NCI-H1105 treated with DMSO at 0.1 percent for 48 hours (cell line): ENCODE measurements around the gene KRT15.

Experiments
- DNase-seq: peaks from one replicate; lab custom pipeline; 2025; lab: John Stamatoyannopoulos, UW

The KRT15 gene

DNA sequence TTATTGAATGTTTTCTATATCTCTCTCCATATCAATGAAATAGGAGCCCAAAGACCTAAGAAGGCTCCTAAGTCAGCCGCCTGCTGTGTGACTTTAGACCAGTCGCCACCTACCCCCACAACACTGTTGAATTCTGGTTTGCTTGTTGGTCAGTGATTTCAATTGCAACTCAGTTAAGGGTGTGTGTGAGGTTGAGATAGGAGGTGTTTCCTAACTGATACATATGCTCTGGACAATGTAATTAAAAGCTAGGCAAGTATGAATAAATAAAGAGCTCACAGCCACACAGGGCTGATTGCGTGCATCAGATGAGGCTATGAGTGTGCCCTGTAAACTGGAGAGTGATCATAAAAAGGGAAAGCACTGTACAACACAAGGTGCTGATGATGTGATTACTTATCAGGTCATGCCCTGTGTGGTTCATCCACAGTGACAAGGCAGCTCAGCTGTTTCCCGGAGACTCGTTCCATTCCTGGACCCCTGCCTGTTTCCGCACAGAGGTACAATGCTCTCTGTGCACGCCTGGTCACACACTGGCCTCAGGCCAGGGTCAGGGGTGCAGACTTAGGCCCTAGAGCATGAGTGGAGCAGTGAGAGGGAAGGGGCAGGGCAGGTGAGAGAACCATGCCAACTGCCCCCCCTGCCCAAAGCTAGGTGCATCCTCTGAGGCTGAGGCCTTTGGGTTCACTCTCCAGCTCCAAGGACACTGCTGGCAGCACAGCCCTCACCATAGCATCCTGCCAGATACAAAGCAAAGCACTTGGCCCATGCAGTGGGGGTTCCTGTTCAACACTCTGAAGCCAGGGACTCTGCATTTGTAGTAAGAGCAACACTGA is 34.5 kb downstream of the KRT15 start:
- no peak for DNase-seq

DNA sequence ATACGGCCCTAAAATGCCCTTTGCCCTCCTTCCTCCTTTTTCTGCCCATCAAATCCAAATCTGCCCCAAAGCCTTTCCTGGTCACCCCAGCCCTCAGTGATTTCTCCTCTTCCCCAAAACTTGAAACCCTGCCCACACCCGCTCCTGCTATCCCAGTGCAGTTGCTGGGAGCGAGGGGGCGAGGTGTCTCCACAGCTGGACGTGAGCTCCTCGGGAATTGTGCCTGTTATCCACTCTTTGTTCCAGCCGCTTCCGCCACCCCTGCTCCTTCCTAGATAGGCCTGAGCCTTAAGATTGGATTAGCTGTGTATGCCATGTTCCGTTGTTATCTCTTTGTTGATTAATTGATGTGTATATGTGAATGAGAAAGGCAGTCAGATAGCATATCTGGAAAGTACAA is 35.2 kb downstream of the KRT15 start:
- DNase-seq = no peak

- DNase-seq = no peak
These were observed 37.7 kb downstream of the KRT15 start, which contains the start of gene KRT35 for GRCh38 chr17:41481036-41481435. Gene KRT35 (minus strand): TSS chr17:41481151. CDS start chr17:41481097, 54 bp downstream.

DNA sequence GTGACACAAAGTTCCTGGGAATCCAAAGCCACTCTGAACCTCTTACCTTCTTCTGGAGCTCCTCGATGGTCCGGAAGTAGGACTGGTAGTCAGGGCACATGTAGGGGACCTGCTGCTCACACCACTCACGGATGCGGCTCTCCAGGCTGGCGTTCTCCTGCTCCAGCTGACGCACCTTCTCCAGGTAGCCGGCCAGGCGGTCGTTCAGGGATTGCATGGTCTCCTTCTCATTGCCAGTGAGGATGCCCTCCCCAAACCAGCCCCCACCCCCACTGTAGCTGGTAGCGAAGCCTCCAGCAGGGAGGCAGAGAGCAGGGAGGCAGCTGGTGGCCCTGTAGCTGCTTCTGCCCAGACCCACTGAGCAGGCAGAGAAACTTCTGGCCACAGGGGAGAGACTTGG is 38.1 kb downstream of the KRT15 start:
- no peak for DNase-seq

DNA sequence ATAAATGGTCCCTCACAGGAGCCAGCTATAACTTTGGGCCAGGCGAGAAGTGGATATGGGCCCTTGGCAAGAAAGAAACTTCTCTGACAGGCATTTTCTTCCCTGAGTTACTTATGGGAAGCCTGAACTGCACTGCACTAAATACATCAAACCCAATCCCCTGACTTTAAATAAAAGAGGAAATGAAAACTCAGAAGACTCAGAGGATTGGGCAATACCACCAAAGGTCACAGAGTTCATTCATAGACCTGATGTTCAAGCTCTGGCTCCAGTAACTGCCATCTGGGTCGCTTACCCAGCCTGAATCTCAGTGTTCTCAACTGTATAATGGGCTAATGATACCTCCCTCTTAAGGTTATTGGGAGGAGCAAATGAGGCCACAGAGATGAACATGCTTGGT is 38.6 kb downstream of the KRT15 start:
- no peak for DNase-seq

DNA sequence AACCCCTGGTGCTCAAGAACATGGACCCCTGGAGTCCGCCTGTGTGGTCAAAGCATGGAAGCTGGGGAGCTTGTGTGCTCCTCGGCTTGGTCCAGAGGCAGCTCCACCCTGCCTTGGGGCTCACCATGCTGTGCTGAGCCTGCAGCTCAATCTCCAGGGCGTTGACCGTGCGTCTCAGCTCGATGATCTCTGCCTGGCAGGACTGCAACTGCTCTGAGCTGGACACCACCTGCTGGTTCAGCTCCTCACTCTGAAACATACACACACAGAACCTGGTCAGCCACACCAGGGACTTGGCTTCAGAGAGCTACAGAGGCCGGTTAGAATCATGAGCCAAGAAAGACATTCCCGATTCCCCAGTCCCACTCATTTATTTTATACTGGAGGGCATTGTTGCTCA is 40.5 kb downstream of the KRT15 start:
- no peak for DNase-seq

DNA sequence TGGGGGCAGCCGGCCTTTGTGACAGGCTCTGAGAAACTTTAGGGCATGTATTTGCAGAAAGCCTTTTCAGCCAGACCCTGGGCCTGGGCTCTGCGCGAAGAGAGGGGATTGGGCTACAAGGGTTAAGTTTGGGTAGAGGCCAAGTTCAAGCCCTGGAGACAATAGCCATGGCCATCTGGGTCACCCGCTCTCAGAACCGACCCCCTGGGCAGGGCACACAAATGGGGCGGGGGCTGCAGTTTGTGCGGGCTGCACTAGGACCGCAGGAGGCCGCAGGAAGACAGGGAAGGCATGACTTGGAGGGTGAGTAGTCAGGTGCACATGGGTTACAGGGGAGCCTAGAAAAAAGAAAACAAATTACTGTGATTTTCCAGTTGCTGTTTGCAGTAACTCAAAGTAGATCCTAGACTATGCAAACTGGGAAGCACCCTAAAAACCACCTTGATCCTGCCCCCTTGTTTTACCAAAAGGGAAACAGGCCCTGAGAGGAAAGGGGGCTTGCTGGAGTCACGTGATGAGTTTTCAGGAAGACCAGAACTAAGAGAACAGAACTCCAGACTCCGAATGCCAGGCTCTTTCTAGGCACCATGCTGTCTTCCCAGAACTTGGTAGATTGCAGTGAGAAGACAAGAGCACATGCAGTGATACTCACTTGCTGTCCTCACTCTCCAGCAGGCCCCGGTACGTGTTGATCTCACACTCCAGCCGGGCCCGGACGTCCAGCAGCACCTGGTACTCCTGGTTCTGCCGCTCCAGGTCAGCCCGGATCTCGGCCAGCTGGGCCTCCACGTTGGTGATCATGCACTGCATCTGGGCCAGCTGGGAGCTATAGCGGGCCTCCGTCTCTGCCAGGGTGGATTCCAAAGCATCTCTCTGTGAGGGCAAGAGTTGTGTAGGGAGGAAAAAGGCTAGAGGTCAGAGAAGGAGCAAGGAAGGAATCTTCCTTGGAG is 41.5 kb downstream of the KRT15 start:
- DNase-seq = no peak

DNA sequence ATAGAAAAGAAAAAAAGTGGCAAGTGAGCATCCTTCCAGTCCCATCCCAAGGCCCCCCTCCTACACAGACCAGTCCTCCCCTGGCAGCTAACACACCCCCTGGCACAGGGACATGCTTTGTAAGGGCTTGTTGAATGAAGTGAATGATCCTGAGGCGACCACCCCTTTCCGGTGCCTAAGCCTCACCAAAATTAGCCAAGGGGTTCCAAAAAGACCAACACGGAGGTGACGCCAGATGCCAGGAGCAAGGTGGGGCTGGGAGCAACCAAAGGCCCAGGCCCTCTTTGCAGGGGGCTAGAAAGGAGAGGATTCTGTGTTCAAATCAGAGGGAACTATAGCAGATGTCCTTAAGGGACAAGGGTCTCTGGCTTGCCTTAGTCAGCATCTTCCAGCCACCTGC is 43.3 kb downstream of the KRT15 start:
- no peak for DNase-seq

GRCh38 chr17:41474863-41475262 is 43.8 kb downstream of the KRT15 start:
- DNase-seq = no peak

- no peak for DNase-seq
These were observed 50.3 kb downstream of the KRT15 start for GRCh38 chr17:41468346-41468745.

DNA sequence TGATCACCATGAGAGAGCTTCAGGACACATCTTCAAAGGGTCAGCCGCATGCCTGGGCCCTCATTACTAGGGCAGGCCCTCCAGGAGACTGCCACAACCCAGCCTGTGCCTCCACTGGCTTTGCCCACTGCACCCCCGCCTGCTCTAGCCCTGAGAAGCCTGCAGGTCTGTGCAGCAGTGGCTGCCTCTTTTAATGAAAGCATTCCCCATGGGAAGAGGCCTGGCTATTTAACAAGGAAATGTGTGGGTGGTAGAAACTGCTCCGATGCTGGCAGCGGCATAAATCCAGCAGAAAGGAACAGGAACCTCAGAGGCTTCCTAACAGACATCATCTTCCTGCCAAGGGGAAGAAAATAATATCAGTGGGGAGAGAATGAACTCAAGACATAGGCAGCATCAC is 51.1 kb downstream of the KRT15 start:
- no peak for DNase-seq

DNA sequence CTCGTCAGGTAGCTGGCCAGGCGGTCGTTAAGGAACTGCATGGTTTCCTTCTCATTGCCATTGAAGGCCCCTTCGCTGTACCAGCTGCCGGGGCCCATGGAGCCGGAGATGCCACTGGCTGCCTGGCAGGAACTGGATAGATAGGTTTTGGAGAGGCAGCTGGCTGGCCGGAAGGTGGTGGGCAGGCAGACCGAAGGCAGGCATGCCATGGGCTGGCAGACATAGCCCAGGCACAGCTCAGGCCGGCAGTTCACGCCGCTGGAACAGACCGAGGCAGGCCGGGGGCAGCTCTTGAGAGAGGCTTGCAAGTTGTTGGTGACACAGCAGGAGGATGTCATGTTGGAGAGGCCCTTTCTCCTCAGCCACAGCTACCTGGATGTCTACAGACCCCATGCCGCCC is 51.7 kb downstream of the KRT15 start, which contains the start of gene KRT32:
Gene KRT32 (minus strand): TSS at position 399 of the 400 bp plus-strand sequence. CDS start 61 bp downstream, at position 338.
- DNase-seq = no peak

DNA sequence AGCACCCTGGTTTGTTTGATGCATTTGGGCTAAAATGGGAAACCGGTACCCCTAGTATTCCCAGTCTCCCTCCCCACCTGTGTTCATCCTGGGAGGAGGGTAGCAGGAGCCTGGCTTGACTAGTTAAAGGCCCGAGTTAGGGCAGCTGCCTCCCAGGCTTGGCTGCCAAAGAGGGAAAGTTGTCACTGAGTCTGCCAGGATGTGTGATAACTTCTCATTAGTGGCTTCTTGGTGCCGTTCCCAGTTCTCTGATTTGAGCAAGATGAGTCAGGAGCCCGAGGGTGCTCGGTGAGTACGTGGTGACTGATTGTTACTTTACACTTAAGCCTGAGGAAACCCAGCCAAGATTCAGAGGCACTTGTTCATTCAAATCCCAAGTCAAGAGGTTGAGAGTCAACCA is 54.0 kb downstream of the KRT15 start:
- DNase-seq = peak; percentile 87

DNA sequence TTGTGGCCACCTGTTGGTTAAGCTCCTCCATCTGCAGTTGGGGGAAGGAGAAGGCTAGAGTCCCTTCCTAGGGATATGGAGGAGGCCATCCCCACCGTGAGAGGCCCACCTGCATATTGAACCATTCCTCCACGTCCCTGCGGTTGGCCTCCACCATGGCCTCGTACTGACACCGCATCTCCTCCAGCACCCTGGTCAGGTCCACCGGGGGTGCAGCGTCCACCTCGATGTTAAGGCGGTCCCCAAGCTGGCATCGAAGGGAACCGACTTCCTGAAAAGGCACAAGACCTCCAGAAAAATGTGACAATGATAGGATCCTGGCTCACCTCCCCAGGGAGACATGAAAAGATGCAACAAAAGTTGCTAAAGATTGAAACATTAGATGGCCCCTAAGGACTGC is 54.5 kb downstream of the KRT15 start:
- DNase-seq = no peak

- DNase-seq = no peak
These were observed 54.9 kb downstream of the KRT15 start for GRCh38 chr17:41463746-41464145.
